Neuronal stem cell (in vitro differentiated cells): Measurements from ENCODE around the gene RASSF7.

Experiments used
- DNase-seq: peaks from one replicate; pipeline ENCODE4 v3.0.0-alpha.2; 2013; ENCODE audit warnings: low spot score
- H2AFZ ChIP-seq: one replicate; pipeline ENCODE4 v1.6.1; 2013; ENCODE audit warnings: mild to moderate bottlenecking, low read length, inconsistent platforms
- H2AK5ac ChIP-seq: 2 replicates; pipeline ENCODE4 v1.6.1; 2013; ENCODE audit warnings: low read depth, mild to moderate bottlenecking, inconsistent platforms, low read length, moderate library complexity, mixed read lengths
- H2BK120ac ChIP-seq: 2 replicates; pipeline ENCODE4 v1.6.1; 2013; ENCODE audit warnings: low read depth, mild to moderate bottlenecking, inconsistent platforms, low read length, moderate library complexity, mixed read lengths
- H2BK12ac ChIP-seq: one replicate; pipeline ENCODE4 v1.6.1; 2013; ENCODE audit warnings: low read length, inconsistent platforms
- H2BK15ac ChIP-seq: 2 replicates; pipeline ENCODE4 v1.6.1; 2013; ENCODE audit warnings: mild to moderate bottlenecking, low read length, inconsistent platforms, mixed read lengths
- H2BK5ac ChIP-seq: one replicate; pipeline ENCODE4 v1.6.1; 2013; ENCODE audit warnings: inconsistent platforms, mild to moderate bottlenecking, low read length, moderate library complexity
- H3K14ac ChIP-seq: one replicate; pipeline ENCODE4 v1.6.1; 2013; ENCODE audit warnings: low read length, inconsistent platforms
- H3K18ac ChIP-seq: 2 replicates; pipeline ENCODE4 v1.6.1; 2013; ENCODE audit warnings: low read length, inconsistent platforms
- H3K23ac ChIP-seq: 2 replicates; pipeline ENCODE4 v1.6.1; 2013; ENCODE audit warnings: low read depth, mild to moderate bottlenecking, mixed read lengths, low read length, inconsistent platforms; ENCODE audit not compliant: poor library complexity
- H3K27ac ChIP-seq: replicated peaks from 3 replicates; pipeline ENCODE4 v1.5.1; 2013; ENCODE audit warnings: low read length, inconsistent platforms
- H3K27me3 ChIP-seq, 3 experiments: 2 replicates each; pipeline ENCODE4 v1.6.1; 2013; ENCODE audit warnings: low read length in 3 of 3, mild to moderate bottlenecking in 2 of 3, inconsistent platforms in 1 of 3, low read depth in 1 of 3, mixed read lengths in 1 of 3, moderate library complexity in 1 of 3; ENCODE audit not compliant: control insufficient read depth in 3 of 3, insufficient read depth in 3 of 3
- H3K36me3 ChIP-seq, 2 donors: replicated peaks in 1 of 2; 2 replicates each; pipeline ENCODE4 v1.6.1; 2013; ENCODE audit warnings: low read length in 2 of 2; ENCODE audit not compliant: control insufficient read depth in 2 of 2, insufficient read depth in 2 of 2
- H3K4ac ChIP-seq: 2 replicates; pipeline ENCODE4 v1.6.1; 2013; ENCODE audit warnings: inconsistent platforms, mild to moderate bottlenecking, low read length, moderate library complexity
- H3K4me1 ChIP-seq, 2 donors: 1 replicate in 1 of 2; 2 replicates in 1 of 2; pipeline ENCODE4 v1.6.1; 2013; ENCODE audit warnings: low read length in 2 of 2, low read depth in 1 of 2; ENCODE audit not compliant: control insufficient read depth in 2 of 2, insufficient read depth in 1 of 2
- H3K4me2 ChIP-seq: one replicate; pipeline ENCODE4 v1.6.1; 2013; ENCODE audit warnings: mild to moderate bottlenecking, low read length, inconsistent platforms; ENCODE audit not compliant: insufficient read depth, poor library complexity, severe bottlenecking
- H3K4me3 ChIP-seq, 2 donors: 2 replicates each; pipeline ENCODE4 v1.5.1; 2013; ENCODE audit warnings: low read length in 2 of 2, mild to moderate bottlenecking in 2 of 2, inconsistent platforms in 1 of 2, moderate library complexity in 1 of 2
- H3K79me1 ChIP-seq: one replicate; pipeline ENCODE4 v1.6.1; 2013; ENCODE audit warnings: low read depth, mild to moderate bottlenecking, inconsistent platforms, low read length, moderate library complexity
- H3K9ac ChIP-seq: one replicate; pipeline ENCODE4 v1.6.1; 2013; ENCODE audit warnings: mild to moderate bottlenecking, low read depth, low read length, inconsistent platforms; ENCODE audit not compliant: poor library complexity
- H3K9me3 ChIP-seq, 2 donors: replicated peaks in 1 of 2; 2 replicates each; pipeline versions ENCODE3 to v1.6.1; 2013; ENCODE audit warnings: low read length in 2 of 2, mild to moderate bottlenecking in 2 of 2, inconsistent platforms in 1 of 2, low read depth in 1 of 2, mixed read lengths in 1 of 2, moderate library complexity in 1 of 2; ENCODE audit not compliant: control insufficient read depth in 2 of 2, insufficient read depth in 1 of 2
- H4K8ac ChIP-seq: one replicate; pipeline ENCODE4 v1.6.1; 2013; ENCODE audit warnings: low read depth, mild to moderate bottlenecking, inconsistent platforms, low read length, moderate library complexity
- H4K91ac ChIP-seq: one replicate; pipeline ENCODE4 v1.6.1; 2013; ENCODE audit warnings: low read length, low read depth, mild to moderate bottlenecking, inconsistent platforms; ENCODE audit not compliant: poor library complexity
- WGBS, 2 donors: extraction: QIAGEN DNeasy Blood & Tissue Kit; methylation state at CpG; one replicate each; pipeline ENCODE4 v1.1.7; 2013; ENCODE audit warnings: missing lambda C conversion rate in 2 of 2, mixed read lengths in 1 of 2; ENCODE audit not compliant: insufficient read length in 2 of 2, insufficient replicate concordance in 1 of 2; ENCODE audit errors: extremely low coverage in 2 of 2; 5-methylcytosine and 5-hydroxymethylcytosine counted together

RASSF7 gene

GRCh38 chr11:567629-568292 is 7.0 kb downstream of the RASSF7 start:
- no peak for DNase-seq
- no CpG with 5 or more reads among the region's 41 CpGs for WGBS, 2 donors
- Histone ChIP-seq H3K4me3 (peak overlapping the region; percentile 63 to 91), H4K8ac (no peak overlapping the region), H2BK5ac (peak overlapping the region; percentile 33), H3K4me1 (peaks cover 25 to 27% of the 10 kb centered on the region in 2 donors), H4K91ac (no peak overlapping the region), H3K9ac (peak overlapping the region; percentile 95), H3K4ac (peak overlapping the region; percentile 76), H2BK12ac (no peak overlapping the region), H3K36me3 (peaks cover 4 to 5% of the 10 kb centered on the region in 2 donors), H3K4me2 (peak overlapping the region; percentile 91), H2AK5ac (peak overlapping the region; percentile 98), H2AFZ (peak overlapping the region; percentile 97), H3K79me1 (peaks cover 7% of the 10 kb centered on the region), H2BK120ac (no peak overlapping the region), H3K23ac (peak overlapping the region; percentile 99), H3K14ac (peak overlapping the region; percentile 84), H3K27ac (no peak overlapping the region), H3K18ac (peak overlapping the region; percentile 92), H3K9me3 (no peaks in the 10 kb centered on the region), H2BK15ac (peak overlapping the region; percentile 30), H3K27me3 (peaks cover 0 to 5% (median 0%) of the 10 kb centered on the region in 3 experiments)

GRCh38 chr11:568306-569157 is 7.8 kb downstream of the RASSF7 start:
- Histone ChIP-seq H2BK120ac (no peak overlapping the region), H3K23ac (peak overlapping the region; percentile 65), H3K27me3 (peaks cover 0 to 13% (median 0%) of the 10 kb centered on the region in 3 experiments), H3K4ac (no peak overlapping the region), H3K4me3 (peak overlapping the region; percentile 63 to 91), H3K4me2 (peak overlapping the region; percentile 94), H3K4me1 (peaks cover 25 to 27% of the 10 kb centered on the region in 2 donors), H4K91ac (no peak overlapping the region), H2BK12ac (no peak overlapping the region), H3K79me1 (peaks cover 5% of the 10 kb centered on the region), H2BK5ac (peak overlapping the region; percentile 87), H3K14ac (peak overlapping the region; percentile 63), H3K9me3 (no peaks in the 10 kb centered on the region), H2AFZ (peak overlapping the region; percentile 97), H3K36me3 (peaks cover 4 to 5% of the 10 kb centered on the region in 2 donors), H4K8ac (no peak overlapping the region), H3K18ac (peak overlapping the region; percentile 94), H2AK5ac (peak overlapping the region; percentile 100), H3K27ac (peak overlapping the region; percentile 22), H2BK15ac (peak overlapping the region; percentile 90), H3K9ac (peak overlapping the region; percentile 88)
- whole genome bisulfite sequencing, 2 donors: no CpG with 5 or more reads among the region's 123 CpGs
- DNase-seq: peak; percentile 97

- H3K4me3 ChIP-seq: peak overlapping the region; percentile 63 to 84
- no peak overlapping the region for H3K4ac ChIP-seq
Measured at GRCh38 chr11:569158-569885, 8.6 kb downstream of the RASSF7 start.

More at GRCh38 chr11:569158-569885, 8.6 kb downstream of the RASSF7 start:
- WGBS, 2 donors: no CpG with 5 or more reads among the region's 36 CpGs
- Histone ChIP-seq H2BK15ac (peak overlapping the region; percentile 90), H2BK120ac (no peak overlapping the region), H2AFZ (peak overlapping the region; percentile 97), H3K14ac (peak overlapping the region; percentile 71), H3K9me3 (no peaks in the 10 kb centered on the region), H3K79me1 (peaks cover 4% of the 10 kb centered on the region), H2AK5ac (peak overlapping the region; percentile 100), H4K91ac (peak overlapping the region; percentile 72), H2BK12ac (peak overlapping the region; percentile 22), H3K4me2 (peak overlapping the region; percentile 94), H3K9ac (peak overlapping the region; percentile 88), H2BK5ac (peak overlapping the region; percentile 87), H3K27me3 (peaks cover 0 to 17% (median 2%) of the 10 kb centered on the region in 3 experiments), H3K18ac (peak overlapping the region; percentile 94), H3K23ac (peak overlapping the region; percentile 65), H3K27ac (no peak overlapping the region), H3K36me3 (peaks cover 0 to 5% of the 10 kb centered on the region in 2 donors), H4K8ac (peak overlapping the region; percentile 43), H3K4me1 (peaks cover 25 to 29% of the 10 kb centered on the region in 2 donors)
- DNase-seq: no peak
